Occipital lobe (tissue), 2 donors: ENCODE measurements around the gene ARSI. TPM values are rescaled to one million over a fixed set of nuclear protein-coding genes. Genes with fewer than 3 reads are reported as not detected.

Experiments
- DNase-seq: peaks from one replicate; lab custom pipeline; 2025; lab: John Stamatoyannopoulos, UW
- total RNA-seq: library from RNA; depleted of rRNA; stranded (reverse); fragments of >200 nt; gene quantifications from one replicate; pipeline ENCODE4 v1.2.3, GENCODE V29; 2014

The ARSI gene
- total RNA-seq, 1 donor from 2014 or later, result 0.31 TPM

DNA sequence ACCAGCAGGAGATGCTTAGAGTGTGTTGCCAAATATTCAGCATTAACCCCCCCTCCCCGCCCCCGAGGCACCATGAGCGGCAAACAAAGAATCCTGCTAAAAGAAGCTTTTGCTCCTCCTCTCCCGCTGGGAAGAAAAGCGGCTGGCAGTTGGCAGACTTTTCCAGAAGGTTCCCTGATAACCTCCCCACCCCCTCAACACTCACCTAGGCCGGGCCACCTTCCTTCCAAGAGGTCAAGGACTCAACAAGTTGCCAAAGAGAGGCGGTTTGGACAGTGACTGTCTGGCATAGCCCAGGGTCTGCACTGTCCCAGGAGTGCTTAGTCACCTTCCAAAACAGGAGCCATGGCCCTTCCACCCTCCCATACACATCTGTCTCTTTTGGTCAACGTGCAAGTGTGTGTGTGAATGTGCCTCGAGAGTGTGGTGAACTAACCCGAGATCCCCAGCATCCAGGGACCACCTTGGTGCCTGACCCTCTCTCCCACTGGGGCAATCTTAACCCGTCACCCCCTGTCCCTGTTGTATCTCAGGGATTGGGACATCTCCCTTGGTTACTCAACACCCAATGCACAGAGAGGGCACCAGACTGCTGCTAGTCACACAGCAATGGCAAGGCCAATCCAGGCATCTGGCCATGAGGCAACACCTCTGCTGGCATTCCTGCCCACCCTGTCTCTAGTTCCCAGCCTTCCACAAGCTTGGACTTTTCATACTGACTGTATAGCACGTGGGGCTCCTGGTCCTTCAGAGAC is 32.0 kb downstream of the ARSI start:
- no peak for DNase-seq

DNA sequence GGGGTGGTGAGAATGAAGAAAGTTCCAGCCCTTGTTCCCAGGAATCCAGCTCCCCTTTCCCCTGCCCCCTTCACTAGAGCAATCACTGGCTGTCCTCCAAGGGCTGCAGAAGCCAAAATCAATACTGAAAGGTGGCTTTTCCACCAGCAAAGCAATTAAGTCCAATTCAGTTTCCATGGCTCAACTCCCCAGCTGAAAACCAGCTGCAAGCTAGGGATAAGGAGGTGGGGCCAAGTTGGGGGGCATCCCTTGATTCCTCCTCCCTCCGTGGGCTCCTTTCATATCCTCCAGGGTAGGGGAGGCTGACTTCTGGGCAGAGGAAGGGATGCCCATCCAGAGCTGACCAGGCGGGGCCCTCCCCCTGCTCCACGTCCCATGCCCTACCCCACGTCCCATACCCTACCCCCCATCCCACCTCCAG is 35.8 kb downstream of the ARSI start:
- no peak for DNase-seq

DNA sequence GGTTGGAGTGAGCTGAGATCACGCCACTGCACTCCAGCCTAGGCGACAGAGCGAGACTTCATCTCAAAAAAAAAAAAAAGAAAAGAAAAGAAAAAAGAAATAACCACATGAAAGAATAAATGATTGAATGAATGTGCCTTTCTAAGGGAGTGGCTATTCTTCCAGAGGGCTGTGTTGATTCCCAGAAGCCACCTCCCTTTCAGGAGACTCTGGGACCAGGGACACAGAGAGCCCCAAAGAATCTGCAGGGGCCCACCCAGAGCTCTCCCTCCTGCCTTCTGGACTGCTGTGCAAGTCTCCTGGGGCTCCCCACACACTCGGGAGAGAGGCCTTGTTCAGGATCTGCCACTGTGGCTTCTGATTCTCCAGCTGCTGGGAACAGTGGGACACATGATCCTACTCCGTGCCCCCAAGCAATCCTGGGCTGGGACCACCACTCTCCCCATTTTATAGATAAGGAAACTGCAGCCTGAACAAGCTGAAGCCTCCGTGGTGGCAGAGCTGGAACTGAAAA is 36.8 kb downstream of the ARSI start:
- DNase-seq, result no peak

GRCh38 chr5:150264667-150265603 is 37.8 kb downstream of the ARSI start:
- DNase-seq, result no peak

DNA sequence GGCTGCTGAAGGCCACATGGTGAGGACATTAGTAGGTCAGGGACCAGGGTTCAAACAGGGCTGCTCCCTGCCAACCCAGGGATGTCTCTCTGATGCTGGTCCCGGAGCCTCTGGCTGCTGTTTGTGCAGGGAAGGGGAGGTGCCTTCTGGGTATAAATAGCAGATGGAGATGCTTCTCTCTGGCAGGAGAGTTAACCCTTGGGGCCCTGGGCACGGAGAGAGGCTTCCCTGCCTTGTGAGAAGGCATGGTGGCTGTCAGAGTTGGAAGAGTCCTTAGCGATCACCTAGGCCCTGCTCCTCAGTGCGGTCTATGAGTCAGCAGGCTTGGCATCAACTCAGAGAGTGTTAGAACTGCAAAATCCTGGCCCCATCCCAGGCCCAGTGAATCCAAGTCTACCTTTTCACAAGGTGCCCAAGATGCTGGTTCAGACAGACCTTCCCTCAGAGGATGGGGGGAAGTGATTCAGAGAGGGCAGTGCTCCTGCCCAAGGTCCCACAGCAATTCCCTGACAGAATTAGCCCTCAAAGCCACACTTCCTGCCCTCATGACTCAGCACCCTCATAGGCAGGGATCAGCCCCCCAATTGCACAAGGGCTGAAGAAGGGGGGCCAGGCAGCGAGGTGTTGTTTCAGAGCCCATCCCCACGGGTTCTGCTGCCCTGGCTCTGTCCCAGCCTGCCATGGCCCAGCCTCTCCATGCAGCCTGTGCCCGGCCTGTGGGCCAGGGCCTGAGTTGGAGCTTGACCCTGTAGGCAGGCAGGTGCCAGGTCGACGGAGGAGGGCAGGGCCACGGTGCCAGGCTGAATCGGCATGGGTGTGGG is 38.7 kb downstream of the ARSI start:
- no peak for DNase-seq

DNA sequence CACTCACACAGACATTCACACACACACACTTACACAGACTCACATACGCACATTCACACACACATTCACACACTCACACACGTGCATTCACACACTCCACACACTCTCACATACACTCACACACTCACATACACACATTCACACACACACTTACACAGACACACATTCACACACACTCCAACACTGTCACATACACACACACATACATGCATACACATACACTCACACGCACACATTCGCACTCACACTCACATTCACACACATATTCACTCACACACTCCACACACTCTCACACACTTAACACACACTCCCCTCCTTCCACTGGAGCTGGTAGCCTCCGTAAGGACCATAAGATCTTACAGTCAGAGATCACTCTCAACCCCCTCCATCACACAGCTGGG is 39.3 kb downstream of the ARSI start:
- DNase-seq, result no peak

DNA sequence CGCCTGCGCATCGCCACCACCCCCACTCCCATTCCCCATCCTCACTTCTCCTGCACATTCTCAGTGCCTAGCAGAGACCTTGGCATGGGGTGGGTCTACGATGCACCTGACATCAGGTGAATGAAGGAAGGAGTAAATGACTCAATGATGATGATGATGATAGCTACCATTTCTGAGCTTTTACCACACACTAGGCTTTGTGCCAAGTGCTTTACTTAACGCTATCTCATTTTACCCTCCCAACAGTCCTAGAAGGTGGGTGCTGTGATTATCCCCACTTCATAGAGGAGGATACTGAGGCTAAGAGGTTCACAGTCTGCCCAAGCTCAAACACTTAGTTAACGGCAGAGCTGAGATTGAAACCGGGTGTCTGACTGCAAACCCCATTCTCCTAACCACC is 40.2 kb downstream of the ARSI start:
- DNase-seq, result no peak

DNA sequence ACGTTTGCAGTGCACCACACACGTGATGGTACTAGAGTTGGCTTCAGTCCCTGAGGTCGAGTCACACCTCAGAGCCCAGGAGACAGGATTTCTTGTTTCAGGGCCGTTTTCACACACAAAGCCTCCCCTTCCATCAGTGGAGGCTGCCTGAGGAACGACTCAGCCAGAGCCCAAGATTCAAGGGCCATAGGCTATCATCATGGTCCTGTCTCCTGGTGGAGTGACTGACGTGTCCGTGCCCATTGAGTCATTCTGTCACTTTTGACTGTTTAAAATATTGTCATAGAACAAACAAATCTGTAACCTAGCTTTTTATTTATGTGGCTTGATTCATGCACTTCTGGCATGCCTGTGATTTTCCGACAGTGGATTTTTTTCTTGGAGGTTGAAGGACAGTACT is 41.5 kb downstream of the ARSI start:
- no peak for DNase-seq

DNA sequence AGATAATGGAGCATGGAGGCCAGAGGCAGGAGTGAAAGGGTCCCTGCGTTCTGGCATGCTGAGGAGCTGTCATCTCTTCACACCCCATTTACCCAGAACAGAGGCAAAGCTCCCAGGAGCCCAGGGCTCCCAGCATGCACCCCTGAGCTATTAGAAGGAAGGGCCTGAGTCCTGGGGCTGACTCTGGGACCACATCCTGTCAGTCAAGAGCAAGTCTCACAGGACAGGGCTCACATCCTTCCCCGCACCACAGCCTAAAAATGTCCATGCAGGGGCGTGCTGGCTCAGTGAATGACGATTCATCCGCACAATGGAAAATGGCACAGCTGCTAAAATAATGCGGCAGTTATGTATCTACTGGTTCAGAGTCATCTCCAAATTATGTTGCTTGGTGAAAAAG is 44.6 kb downstream of the ARSI start:
- DNase-seq, result no peak

- DNase-seq, result no peak
Measured at GRCh38 chr5:150257424-150257823, 45.3 kb downstream of the ARSI start.

DNA sequence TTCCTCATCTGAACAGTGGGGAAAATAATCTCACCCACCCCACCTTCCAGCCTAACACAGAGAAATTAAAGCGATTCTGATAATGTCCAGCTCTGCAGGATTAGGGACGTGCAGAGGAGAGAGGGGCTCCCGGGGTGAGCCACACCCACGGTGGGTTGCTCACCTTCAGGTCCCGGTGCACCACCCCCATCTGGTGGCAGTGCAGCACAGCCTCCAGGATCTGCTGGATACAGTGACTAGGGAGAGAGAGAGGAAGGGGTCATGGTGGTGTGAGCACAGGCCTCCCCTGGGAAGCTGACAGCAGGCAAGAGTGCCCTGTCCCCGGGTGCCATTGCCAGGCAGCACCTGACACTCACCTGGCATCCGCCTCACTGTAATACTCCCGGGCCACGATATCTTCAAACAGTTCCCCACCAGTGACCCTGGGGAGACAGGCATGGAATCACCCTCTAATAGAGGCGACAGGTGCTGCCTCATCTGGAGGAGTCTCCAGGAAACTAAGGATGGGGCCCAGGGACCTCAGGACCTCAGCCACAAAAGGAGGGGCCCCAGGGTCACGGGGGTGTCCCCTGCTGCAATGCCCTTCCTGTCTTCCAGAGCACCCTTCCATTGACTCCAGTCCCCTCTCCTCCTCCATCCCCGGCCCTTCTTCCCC is 46.2 kb downstream of the ARSI start:
- DNase-seq, result no peak

- DNase-seq, result no peak
Measured at GRCh38 chr5:150255659-150256409, 46.9 kb downstream of the ARSI start.

DNA sequence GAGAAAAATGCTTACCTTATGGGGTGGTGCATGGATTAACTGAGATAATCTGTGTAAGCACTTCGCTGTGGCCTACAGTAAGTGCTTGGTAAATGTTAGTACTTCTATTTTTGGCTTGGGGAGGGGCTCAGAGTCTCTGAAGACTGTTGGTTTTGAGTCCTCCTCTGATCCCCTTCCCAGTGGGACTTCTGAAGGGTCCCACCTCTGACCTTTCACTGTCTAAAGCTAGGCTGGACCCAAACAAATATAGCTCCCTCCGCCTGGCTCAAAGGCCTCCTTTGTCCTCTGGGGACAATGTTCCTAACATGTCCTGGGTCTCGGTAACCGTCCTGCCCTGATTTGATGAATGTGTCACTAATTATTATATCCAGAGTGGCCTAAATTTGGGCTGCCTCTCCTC is 47.9 kb downstream of the ARSI start:
- no peak for DNase-seq

- no peak for DNase-seq
Measured at GRCh38 chr5:150254363-150254762, 48.3 kb downstream of the ARSI start.

DNA sequence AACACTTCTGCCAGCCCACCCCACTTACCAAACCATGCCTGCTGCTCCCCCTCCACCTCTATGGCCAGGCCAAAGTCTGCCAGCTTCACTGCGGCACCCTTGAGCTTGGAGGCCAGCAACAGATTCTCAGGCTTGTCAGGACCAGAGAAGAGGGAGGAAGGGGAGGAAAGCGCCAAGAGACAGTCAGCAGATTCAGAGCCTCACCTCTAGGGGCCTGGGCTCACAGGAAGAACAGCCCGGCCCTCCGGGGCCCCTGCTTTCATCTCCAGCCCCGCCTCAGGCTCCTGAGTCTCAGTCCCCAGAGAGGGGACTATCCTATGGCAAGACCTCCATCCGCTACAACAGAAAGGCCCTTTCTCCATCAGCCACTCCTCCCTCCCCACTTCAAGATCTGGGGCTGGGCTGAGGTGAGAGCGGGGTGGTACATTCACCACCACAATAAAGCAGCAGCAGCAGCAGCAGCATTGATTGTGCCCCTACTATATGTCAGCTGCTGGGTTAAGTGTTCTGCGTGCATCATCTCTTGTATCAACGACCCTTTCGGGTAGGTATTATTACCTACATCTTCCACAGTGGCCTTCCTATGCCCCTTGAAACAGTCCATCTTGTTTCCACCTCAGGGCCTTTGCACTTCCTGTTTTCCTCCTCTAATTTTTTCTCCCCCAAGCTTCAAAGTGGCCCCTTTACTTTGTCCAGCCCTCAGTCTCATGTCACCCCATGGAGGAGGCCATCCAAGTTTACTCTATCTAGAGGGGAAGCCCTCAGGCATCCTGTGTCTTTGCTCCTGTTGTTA is 49.1 kb downstream of the ARSI start:
- DNase-seq, result no peak

- no peak for DNase-seq
Measured at GRCh38 chr5:150252489-150252888, 50.2 kb downstream of the ARSI start.

DNA sequence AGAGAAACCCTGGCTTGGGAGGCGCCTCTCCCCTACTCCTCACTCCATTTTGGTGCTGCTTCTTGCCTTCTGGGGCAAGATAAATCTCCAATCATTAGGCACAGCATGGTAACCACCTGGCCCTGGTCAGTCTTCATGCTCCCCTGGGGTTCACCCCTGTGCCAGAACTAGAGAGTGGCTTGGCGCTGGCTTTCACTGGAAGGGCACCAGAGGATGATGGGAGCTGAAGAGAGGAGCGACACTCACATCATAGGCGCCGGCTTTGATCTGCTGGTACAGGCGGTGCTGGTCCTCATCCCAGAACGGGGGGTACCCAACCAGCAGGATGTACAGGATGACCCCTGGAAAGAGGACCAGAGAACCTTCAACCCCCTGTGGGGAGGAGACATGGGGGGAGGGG is 51.2 kb downstream of the ARSI start:
- DNase-seq, result no peak

- no peak for DNase-seq
Measured at GRCh38 chr5:150249744-150250143, 53.0 kb downstream of the ARSI start.

- DNase-seq, result no peak
Measured at GRCh38 chr5:150248946-150249345, 53.8 kb downstream of the ARSI start.
